ENCODE data around the gene CDC42SE1.

DNA sequence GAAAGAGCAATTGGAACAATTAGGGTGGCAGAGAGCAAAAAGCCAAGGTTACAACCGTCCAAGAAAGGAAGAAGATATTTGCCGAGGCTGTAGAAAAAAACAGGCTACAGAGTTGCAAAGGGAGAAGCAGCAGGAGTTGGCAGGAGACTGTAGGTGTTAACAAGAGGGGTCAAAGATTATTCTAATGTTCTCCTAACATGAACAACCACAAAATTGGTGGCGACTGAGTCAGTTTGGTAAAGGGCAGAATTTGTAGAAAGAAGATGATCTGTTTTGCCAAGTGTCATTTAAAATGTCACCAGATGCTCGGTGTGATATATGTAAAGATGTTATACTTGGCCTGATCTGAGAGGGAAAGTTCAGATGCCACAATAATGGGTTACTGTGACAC, 51.6 kb downstream of the CDC42SE1 start:
- TF ChIP-seq, protein P1, sequence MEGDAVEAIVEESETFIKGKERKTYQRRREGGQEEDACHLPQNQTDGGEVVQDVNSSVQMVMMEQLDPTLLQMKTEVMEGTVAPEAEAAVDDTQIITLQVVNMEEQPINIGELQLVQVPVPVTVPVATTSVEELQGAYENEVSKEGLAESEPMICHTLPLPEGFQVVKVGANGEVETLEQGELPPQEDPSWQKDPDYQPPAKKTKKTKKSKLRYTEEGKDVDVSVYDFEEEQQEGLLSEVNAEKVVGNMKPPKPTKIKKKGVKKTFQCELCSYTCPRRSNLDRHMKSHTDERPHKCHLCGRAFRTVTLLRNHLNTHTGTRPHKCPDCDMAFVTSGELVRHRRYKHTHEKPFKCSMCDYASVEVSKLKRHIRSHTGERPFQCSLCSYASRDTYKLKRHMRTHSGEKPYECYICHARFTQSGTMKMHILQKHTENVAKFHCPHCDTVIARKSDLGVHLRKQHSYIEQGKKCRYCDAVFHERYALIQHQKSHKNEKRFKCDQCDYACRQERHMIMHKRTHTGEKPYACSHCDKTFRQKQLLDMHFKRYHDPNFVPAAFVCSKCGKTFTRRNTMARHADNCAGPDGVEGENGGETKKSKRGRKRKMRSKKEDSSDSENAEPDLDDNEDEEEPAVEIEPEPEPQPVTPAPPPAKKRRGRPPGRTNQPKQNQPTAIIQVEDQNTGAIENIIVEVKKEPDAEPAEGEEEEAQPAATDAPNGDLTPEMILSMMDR (conservative IDR thresholded peaks at IDR 0.05; ENCODE audit: low read length), result no peak
- no peak for TF ChIP-seq EZH2phosphoT487 (IDR thresholded peaks at IDR 0.05; ENCODE audit: borderline replicate concordance)
